CD14-positive monocyte (primary cell): ENCODE data around the gene ATG9B. TPM values are rescaled to one million over a fixed set of nuclear protein-coding genes. Genes with fewer than 3 reads are reported as not detected.

ENCODE experiments used
- DNase-seq, 3 donors: peaks; one replicate each; pipeline ENCODE4 v3.0.0-alpha.2; 2011 to 2022
- H2AFZ ChIP-seq: 2 replicates; pipeline ENCODE4 v1.6.0; 2012; ENCODE audit warnings: mild to moderate bottlenecking, low read depth, low read length, inconsistent platforms; ENCODE audit not compliant: insufficient read depth, poor library complexity, severe bottlenecking
- H3K27ac ChIP-seq, 2 donors: 1 replicate in 1 of 2; 2 replicates in 1 of 2; pipeline ENCODE4 v1.5.1; 2012 to 2013; ENCODE audit warnings: low read length in 2 of 2, control low read depth in 1 of 2, inconsistent platforms in 1 of 2, low read depth in 1 of 2, mild to moderate bottlenecking in 1 of 2
- H3K27me3 ChIP-seq, 2 donors: one replicate each; pipeline versions ENCODE4 v1.6.0 to v1.6.1; 2011 to 2013; ENCODE audit warnings: low read length in 2 of 2; ENCODE audit not compliant: control insufficient read depth in 2 of 2, insufficient read depth in 2 of 2
- H3K36me3 ChIP-seq, 2 donors: replicated peaks in 1 of 2; 1 replicate in 1 of 2; 2 replicates in 1 of 2; pipeline versions ENCODE4 v1.5.1 to v1.6.1; 2012 to 2013; ENCODE audit warnings: low read length in 2 of 2, control low read depth in 1 of 2, inconsistent platforms in 1 of 2, mild to moderate bottlenecking in 1 of 2; ENCODE audit not compliant: insufficient read depth in 2 of 2, control insufficient read depth in 1 of 2
- H3K4me1 ChIP-seq, 2 donors: 1 replicate in 1 of 2; 2 replicates in 1 of 2; pipeline versions ENCODE4 v1.5.1 to v1.6.1; 2012 to 2013; ENCODE audit warnings: low read length in 2 of 2, control low read depth in 1 of 2, inconsistent platforms in 1 of 2, mild to moderate bottlenecking in 1 of 2, moderate library complexity in 1 of 2; ENCODE audit not compliant: insufficient read depth in 2 of 2, control insufficient read depth in 1 of 2
- H3K4me2 ChIP-seq: replicated peaks from 2 replicates; pipeline ENCODE3; 2012; ENCODE audit warnings: low read length, moderate library complexity, mild to moderate bottlenecking; ENCODE audit not compliant: poor library complexity, severe bottlenecking; ENCODE audit errors: extremely low read depth
- H3K4me3 ChIP-seq, 3 experiments: fragments of 200-600 bp in 1 of 3; sonication (generic) in 1 of 3; replicated peaks in 1 of 3; 1 replicate in 2 of 3; 2 replicates in 1 of 3; pipeline ENCODE4 v1.5.1; 2011 to 2013; ENCODE audit warnings: low read length in 3 of 3, mild to moderate bottlenecking in 3 of 3, control low read depth in 2 of 3, low read depth in 2 of 3, inconsistent platforms in 1 of 3, moderate library complexity in 1 of 3
- H3K79me2 ChIP-seq: 2 replicates; pipeline ENCODE4 v1.6.0; 2012; ENCODE audit warnings: mild to moderate bottlenecking, control low read depth, inconsistent platforms, low read length, moderate library complexity; ENCODE audit not compliant: insufficient read depth
- H3K9ac ChIP-seq: 2 replicates; pipeline ENCODE4 v1.6.0; 2017; ENCODE audit warnings: low read length, mild to moderate bottlenecking; ENCODE audit not compliant: insufficient read depth, poor library complexity, severe bottlenecking
- H3K9me3 ChIP-seq, 2 donors: replicated peaks in 1 of 2; 1 replicate in 1 of 2; 2 replicates in 1 of 2; pipeline versions ENCODE4 v1.5.1 to v1.6.1; 2012 to 2013; ENCODE audit warnings: low read length in 2 of 2, control low read depth in 1 of 2; ENCODE audit not compliant: control insufficient read depth in 1 of 2, insufficient read depth in 1 of 2
- H4K20me1 ChIP-seq: 2 replicates; pipeline ENCODE4 v1.6.0; 2012; ENCODE audit warnings: mild to moderate bottlenecking, low read length, control low read depth, moderate library complexity; ENCODE audit not compliant: insufficient read depth
- H3K27ac Mint-ChIP-seq, 7 donors: one replicate each; pipeline ENCODE4 v1.8.0; 2020; ENCODE audit warnings: mild to moderate bottlenecking in 7 of 7, mixed read lengths in 7 of 7, moderate library complexity in 6 of 7, inconsistent platforms in 2 of 7
- H3K27me3 Mint-ChIP-seq, 3 donors: one replicate each; pipeline ENCODE4 v1.8.0; 2021 to 2022; ENCODE audit warnings: low read depth in 3 of 3, mild to moderate bottlenecking in 3 of 3, mixed read lengths in 3 of 3, moderate library complexity in 3 of 3, inconsistent platforms in 1 of 3
- H3K36me3 Mint-ChIP-seq, 2 donors: one replicate each; pipeline ENCODE4 v1.8.0; 2020; ENCODE audit warnings: mixed read lengths in 2 of 2, inconsistent platforms in 1 of 2, mild to moderate bottlenecking in 1 of 2
- H3K4me1 Mint-ChIP-seq: one replicate; pipeline ENCODE4 v1.8.0; 2020; ENCODE audit warnings: mild to moderate bottlenecking, mixed read lengths
- H3K4me3 Mint-ChIP-seq, 2 donors: one replicate each; pipeline ENCODE4 v1.8.0; 2020; ENCODE audit warnings: mild to moderate bottlenecking in 2 of 2, mixed read lengths in 2 of 2, moderate library complexity in 1 of 2
- H3K9me3 Mint-ChIP-seq, 7 donors: one replicate each; pipeline ENCODE4 v1.8.0; 2020 to 2022; ENCODE audit warnings: mixed read lengths in 7 of 7, mild to moderate bottlenecking in 6 of 7, moderate library complexity in 6 of 7, inconsistent platforms in 2 of 7
- WGBS: methylation state at CpG from one replicate; pipeline ENCODE4 v1.1.5; 2013; ENCODE audit warnings: missing lambda C conversion rate; ENCODE audit not compliant: insufficient coverage; 5-methylcytosine and 5-hydroxymethylcytosine counted together
- intact Hi-C, 2 donors: fragments of 100-400 bp; cut with micrococcal nuclease; formaldehyde crosslinking; loops; one replicate each; pipeline versions ENCODE4 v1.15.0 to v1.15.1; 2023
- polyA plus RNA-seq, 3 donors: library from polyadenylated mRNA; depleted of rRNA in 1 of 3; unstranded in 2 of 3; stranded (reverse) in 1 of 3; fragments of 300-500 nt in 2 of 3; fragments of >200 nt in 1 of 3; fragmentation: Illumina TruSeq in 2 of 3; gene quantifications; 1 replicate in 2 of 3; 2 replicates in 1 of 3; pipeline ENCODE4 v1.2.3, GENCODE V29; 2012 to 2021
- TF ChIP-seq, protein P1 (sequence below): fragments of 200-600 bp; IDR thresholded peaks from one replicate; pipeline ENCODE4 v1.8.0; 2022; ENCODE audit warnings: antibody characterized with exemption, mild to moderate bottlenecking

ATG9B gene
- polyA plus RNA-seq, 3 donors = 0.21 to 0.30 TPM; not detected in 1

DNA sequence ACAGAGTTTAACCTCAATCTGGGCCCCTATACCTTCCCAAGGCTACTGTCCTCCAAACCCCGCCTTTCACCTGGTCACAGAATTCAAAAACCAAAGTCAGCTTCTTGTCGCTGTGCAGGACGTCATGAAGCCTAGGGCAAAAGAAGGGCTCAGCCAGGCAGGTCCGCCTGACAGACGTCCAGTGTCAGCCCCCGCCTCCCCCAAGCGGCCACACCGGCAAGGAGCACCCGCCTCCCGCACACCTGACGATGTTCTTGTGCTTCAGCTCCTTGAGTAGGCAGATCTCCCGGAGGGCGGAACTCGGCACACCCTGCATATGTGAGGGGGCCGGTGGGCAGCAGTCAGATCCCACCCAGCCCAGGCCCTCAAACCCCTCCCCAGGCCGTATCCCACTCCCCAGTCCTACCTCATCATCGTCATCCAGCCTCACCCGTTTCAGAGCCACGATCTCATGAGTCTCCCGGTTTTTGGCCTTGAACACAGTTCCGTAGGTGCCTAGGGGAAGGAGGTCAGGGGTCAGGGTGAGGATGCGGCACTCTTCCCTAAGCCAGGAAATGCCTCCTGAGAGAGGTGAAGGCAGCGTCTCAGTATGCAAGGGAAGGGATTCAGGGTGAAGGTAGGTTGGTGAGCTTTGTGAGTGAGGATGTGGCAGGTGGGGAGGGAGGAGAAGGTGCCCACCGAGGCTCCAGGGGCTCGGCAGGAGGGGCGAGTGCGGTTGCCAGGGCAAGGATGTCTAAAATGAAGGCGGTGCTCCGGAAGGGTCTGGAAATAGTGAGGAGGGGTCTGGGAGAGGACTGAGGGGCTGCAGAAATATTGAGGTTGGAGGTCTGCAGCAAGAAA lies 32.6 kb upstream of the ATG9B start:
- no peaks in the 10 kb centered on the region for H3K9me3 ChIP-seq
- no peak for DNase-seq
- H3K36me3 ChIP-seq = peaks cover 0 to 4% of the 10 kb centered on the region in 2 donors
- H2AFZ ChIP-seq = peak overlapping the region; percentile 84
- TF ChIP-seq, protein P1, sequence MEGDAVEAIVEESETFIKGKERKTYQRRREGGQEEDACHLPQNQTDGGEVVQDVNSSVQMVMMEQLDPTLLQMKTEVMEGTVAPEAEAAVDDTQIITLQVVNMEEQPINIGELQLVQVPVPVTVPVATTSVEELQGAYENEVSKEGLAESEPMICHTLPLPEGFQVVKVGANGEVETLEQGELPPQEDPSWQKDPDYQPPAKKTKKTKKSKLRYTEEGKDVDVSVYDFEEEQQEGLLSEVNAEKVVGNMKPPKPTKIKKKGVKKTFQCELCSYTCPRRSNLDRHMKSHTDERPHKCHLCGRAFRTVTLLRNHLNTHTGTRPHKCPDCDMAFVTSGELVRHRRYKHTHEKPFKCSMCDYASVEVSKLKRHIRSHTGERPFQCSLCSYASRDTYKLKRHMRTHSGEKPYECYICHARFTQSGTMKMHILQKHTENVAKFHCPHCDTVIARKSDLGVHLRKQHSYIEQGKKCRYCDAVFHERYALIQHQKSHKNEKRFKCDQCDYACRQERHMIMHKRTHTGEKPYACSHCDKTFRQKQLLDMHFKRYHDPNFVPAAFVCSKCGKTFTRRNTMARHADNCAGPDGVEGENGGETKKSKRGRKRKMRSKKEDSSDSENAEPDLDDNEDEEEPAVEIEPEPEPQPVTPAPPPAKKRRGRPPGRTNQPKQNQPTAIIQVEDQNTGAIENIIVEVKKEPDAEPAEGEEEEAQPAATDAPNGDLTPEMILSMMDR = no peak
- peaks cover 47 to 60% of the 10 kb centered on the region in 2 donors for H3K4me1 ChIP-seq
- peak overlapping the region; percentile 98 for H3K4me2 ChIP-seq
- Mint-ChIP-seq H3K27me3 (peaks cover under 1 to 2% (median 1%) of the 10 kb centered on the region in 3 donors), H3K4me1 (peaks cover 49% of the 10 kb centered on the region), H3K9me3 (no peaks in the 10 kb centered on the region), H3K27ac (peak overlapping the region in 4 of 7 donors; percentile 71 to 91 (median 87)), H3K36me3 (peaks cover 19 to 21% of the 10 kb centered on the region in 2 donors), H3K4me3 (peak overlapping the region; percentile 93 to 98)
- H3K27ac ChIP-seq = no peak overlapping the region
- H3K79me2 ChIP-seq = peaks cover 33% of the 10 kb centered on the region
- H3K4me3 ChIP-seq = peak overlapping the region; percentile 62 to 97 (median 94)
- intact Hi-C loops = no loop called here
- no peaks in the 10 kb centered on the region for H3K27me3 ChIP-seq
- 58% methylated on average over 24 of the region's 29 CpGs for WGBS
- peaks cover 23% of the 10 kb centered on the region for H4K20me1 ChIP-seq
- H3K9ac ChIP-seq = peak overlapping the region; percentile 52

GRCh38 chr7:151056283-151056665 lies 32.0 kb upstream of the ATG9B start:
- WGBS = 90% methylated on average over 2 of the region's 6 CpGs
- no peak for DNase-seq
- Histone ChIP-seq H3K27ac (no peak overlapping the region), H4K20me1 (peaks cover 17% of the 10 kb centered on the region), H3K79me2 (peaks cover 26% of the 10 kb centered on the region), H2AFZ (no peak overlapping the region), H3K9ac (no peak overlapping the region), H3K27me3 (no peaks in the 10 kb centered on the region), H3K4me3 (no peak overlapping the region), H3K4me1 (peaks cover 47 to 59% of the 10 kb centered on the region in 2 donors), H3K4me2 (no peak overlapping the region), H3K36me3 (no peaks in the 10 kb centered on the region), H3K9me3 (no peaks in the 10 kb centered on the region)
- peaks cover 2 to 5% (median 5%) of the 10 kb centered on the region in 3 donors for H3K27me3 Mint-ChIP-seq
- H3K27ac Mint-ChIP-seq = no peak overlapping the region
- H3K4me1 Mint-ChIP-seq = peaks cover 44% of the 10 kb centered on the region
- H3K36me3 Mint-ChIP-seq = peaks cover 14 to 18% of the 10 kb centered on the region in 2 donors
- no peak overlapping the region for H3K4me3 Mint-ChIP-seq
- H3K9me3 Mint-ChIP-seq = no peaks in the 10 kb centered on the region
- TF ChIP-seq, protein P1 = no peak
- intact Hi-C loops = no loop called here
